Body of pancreas (tissue), 4 donors: ENCODE measurements around the gene FBXL5. TPM values are rescaled to one million over a fixed set of nuclear protein-coding genes. Genes with fewer than 3 reads are reported as not detected.

Experiments used
- ATAC-seq: fragments of 150-250 bp; one replicate; pipeline ENCODE4 v1.9.1; 2016
- DNase-seq, 4 donors: peaks; one replicate each; pipeline ENCODE4 v3.0.0-alpha.2; 2019
- H3K27ac ChIP-seq, 4 donors: fragments of 200-600 bp; sonication (generic); 1 replicate in 3 of 4; 2 replicates in 1 of 4; pipeline versions ENCODE4 v1.5.1 to v1.6.1; 2016 to 2019; ENCODE audit warnings: mild to moderate bottlenecking in 1 of 4, mixed read lengths in 1 of 4, moderate library complexity in 1 of 4
- H3K27me3 ChIP-seq, 2 donors: fragments of 200-600 bp; sonication (generic); one replicate each; pipeline ENCODE4 v1.6.0; 2016; ENCODE audit warnings: mild to moderate bottlenecking in 1 of 2
- H3K36me3 ChIP-seq, 2 donors: fragments of 200-600 bp; sonication (generic); replicated peaks in 1 of 2; 2 replicates each; pipeline ENCODE4 v1.5.1; 2016; ENCODE audit warnings: low read depth in 2 of 2; ENCODE audit not compliant: insufficient read depth in 1 of 2
- H3K4me1 ChIP-seq: fragments of 200-600 bp; sonication (generic); one replicate; pipeline ENCODE4 v1.6.0; 2016
- H3K4me3 ChIP-seq, 2 donors: fragments of 200-600 bp; sonication (generic); 1 replicate in 1 of 2; 2 replicates in 1 of 2; pipeline ENCODE4 v1.5.1; 2016 to 2019
- H3K9me3 ChIP-seq, 3 donors: fragments of 200-600 bp; sonication (generic); 1 replicate in 2 of 3; 2 replicates in 1 of 3; pipeline ENCODE4 v1.5.1; 2016
- POLR2A ChIP-seq, 3 donors: fragments of 450-650 bp; IDR thresholded peaks; one replicate each; pipeline ENCODE4 v1.6.1; 2016; ENCODE audit warnings: antibody characterized with exemption in 3 of 3, mild to moderate bottlenecking in 2 of 3
- WGBS, 2 donors: methylation state at CpG; one replicate each; pipeline ENCODE4 v1.1.5; 2017; 5-methylcytosine and 5-hydroxymethylcytosine counted together
- intact Hi-C: fragments of 100-400 bp; cut with DNase I; formaldehyde crosslinking; loops from one replicate; pipeline ENCODE4 v1.15.1; 2023
- total RNA-seq, 2 donors: library from RNA; depleted of rRNA; stranded (reverse); fragments of >200 nt; gene quantifications; one replicate each; pipeline ENCODE4 v1.1.0, GENCODE V29; 2016
- TF ChIP-seq, protein P1 (sequence below), 7 experiments: fragments of 450-650 bp in 4 of 7; fragments of 200-600 bp in 3 of 7; sonication (generic) in 3 of 7; IDR thresholded peaks; one replicate each; pipeline ENCODE4 v1.5.1; 2016 to 2019; ENCODE audit warnings: antibody characterized with exemption in 7 of 7

The FBXL5 gene
- total RNA-seq, 2 donors from 2014 or later, result 52.4 to 56.0 TPM

DNA sequence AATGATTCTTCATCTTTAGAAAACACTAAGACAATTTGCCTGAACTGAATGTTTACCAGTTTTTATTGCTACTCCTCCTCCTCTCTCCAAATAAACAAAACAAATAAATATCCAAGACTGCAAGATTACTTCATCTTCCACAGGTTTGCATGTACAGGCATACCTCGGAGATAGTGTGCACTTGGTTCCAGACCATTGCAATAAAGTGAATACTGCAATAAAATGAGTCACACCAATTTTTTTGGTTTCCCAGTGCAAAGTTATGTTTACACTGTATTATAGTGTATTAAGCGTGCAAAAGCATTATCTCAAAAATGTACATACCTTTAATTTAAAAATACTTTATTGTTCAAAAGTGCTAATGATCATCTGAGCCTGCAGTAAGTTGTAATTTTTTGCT, 53.3 kb downstream of the FBXL5 start:
- ATAC-seq (no peak), DNase-seq (no peak)
- Histone ChIP-seq H3K27me3 (no peaks in the 10 kb centered on the region), H3K27ac (no peak overlapping the region), H3K36me3 (peaks cover 0 to 1% of the 10 kb centered on the region in 2 donors), H3K4me1 (no peaks in the 10 kb centered on the region), H3K4me3 (no peak overlapping the region), H3K9me3 (no peaks in the 10 kb centered on the region)
- intact Hi-C loops, result no loop called here
- TF ChIP-seq, protein P1, sequence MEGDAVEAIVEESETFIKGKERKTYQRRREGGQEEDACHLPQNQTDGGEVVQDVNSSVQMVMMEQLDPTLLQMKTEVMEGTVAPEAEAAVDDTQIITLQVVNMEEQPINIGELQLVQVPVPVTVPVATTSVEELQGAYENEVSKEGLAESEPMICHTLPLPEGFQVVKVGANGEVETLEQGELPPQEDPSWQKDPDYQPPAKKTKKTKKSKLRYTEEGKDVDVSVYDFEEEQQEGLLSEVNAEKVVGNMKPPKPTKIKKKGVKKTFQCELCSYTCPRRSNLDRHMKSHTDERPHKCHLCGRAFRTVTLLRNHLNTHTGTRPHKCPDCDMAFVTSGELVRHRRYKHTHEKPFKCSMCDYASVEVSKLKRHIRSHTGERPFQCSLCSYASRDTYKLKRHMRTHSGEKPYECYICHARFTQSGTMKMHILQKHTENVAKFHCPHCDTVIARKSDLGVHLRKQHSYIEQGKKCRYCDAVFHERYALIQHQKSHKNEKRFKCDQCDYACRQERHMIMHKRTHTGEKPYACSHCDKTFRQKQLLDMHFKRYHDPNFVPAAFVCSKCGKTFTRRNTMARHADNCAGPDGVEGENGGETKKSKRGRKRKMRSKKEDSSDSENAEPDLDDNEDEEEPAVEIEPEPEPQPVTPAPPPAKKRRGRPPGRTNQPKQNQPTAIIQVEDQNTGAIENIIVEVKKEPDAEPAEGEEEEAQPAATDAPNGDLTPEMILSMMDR (IDR thresholded peaks at IDR 0.05), result no peak
- TF ChIP-seq POLR2A (IDR thresholded peaks at IDR 0.05), result no peak
- 98% methylated on average over 2 of the region's 2 CpGs for WGBS, 2 donors

DNA sequence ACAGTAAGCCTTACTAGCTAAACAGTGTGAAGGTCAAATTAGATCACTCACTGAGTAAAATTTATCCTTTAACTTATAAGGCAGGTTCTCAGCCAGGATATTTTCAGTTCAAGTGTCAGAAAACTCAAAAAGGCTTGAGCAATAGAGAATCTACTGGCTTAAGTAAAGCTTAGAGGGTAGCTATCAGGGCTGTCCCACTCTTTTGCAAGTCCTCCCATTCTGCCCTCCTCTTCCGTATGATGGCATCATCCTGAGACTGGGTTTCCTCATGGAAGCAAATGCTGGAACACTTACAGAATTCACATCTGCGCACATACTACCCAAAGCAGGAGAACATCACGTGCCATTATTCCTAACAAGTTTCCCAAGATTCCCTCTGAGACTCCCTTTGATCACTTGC, 55.0 kb downstream of the FBXL5 start:
- intact Hi-C loops, result no loop called here
- Histone ChIP-seq H3K36me3 (peaks cover 0 to 1% of the 10 kb centered on the region in 2 donors), H3K27me3 (no peaks in the 10 kb centered on the region), H3K27ac (no peak overlapping the region), H3K4me1 (no peaks in the 10 kb centered on the region), H3K9me3 (no peaks in the 10 kb centered on the region), H3K4me3 (no peak overlapping the region)
- no peak for ATAC-seq
- no peak for DNase-seq
- 89 to 95% methylated on average over 3 of the region's 3 CpGs for WGBS, 2 donors
- no peak for TF ChIP-seq POLR2A (IDR thresholded peaks at IDR 0.05)
- TF ChIP-seq, protein P1 (IDR thresholded peaks at IDR 0.05), result no peak

DNA sequence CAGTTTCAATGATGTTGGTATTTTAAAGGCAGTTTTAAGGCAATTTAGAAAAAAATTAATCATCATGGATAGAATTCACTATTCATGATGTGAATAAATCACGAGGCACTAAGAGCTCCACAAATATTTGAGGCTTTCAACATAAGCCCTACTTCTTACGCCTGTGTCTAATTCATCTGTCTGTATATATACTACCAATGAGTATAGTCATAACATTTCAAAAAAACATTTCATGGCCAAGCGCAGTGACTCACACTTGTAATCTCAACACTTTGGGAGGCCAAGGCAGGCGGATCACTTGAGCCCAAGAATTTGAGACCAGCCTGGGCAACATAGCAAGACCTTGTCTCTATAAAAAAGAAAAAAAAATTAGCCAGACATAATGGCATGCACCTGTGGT, 56.5 kb downstream of the FBXL5 start:
- no peak for DNase-seq
- 88 to 99% methylated on average over 4 of the region's 4 CpGs for WGBS, 2 donors
- Histone ChIP-seq H3K4me1 (no peaks in the 10 kb centered on the region), H3K4me3 (no peak overlapping the region), H3K27me3 (no peaks in the 10 kb centered on the region), H3K27ac (no peak overlapping the region), H3K9me3 (no peaks in the 10 kb centered on the region), H3K36me3 (peaks cover 0 to 1% of the 10 kb centered on the region in 2 donors)
- ATAC-seq, result no peak
- intact Hi-C loops, result no loop called here
- TF ChIP-seq POLR2A (IDR thresholded peaks at IDR 0.05), result no peak
- TF ChIP-seq, protein P1 (IDR thresholded peaks at IDR 0.05), result no peak

DNA sequence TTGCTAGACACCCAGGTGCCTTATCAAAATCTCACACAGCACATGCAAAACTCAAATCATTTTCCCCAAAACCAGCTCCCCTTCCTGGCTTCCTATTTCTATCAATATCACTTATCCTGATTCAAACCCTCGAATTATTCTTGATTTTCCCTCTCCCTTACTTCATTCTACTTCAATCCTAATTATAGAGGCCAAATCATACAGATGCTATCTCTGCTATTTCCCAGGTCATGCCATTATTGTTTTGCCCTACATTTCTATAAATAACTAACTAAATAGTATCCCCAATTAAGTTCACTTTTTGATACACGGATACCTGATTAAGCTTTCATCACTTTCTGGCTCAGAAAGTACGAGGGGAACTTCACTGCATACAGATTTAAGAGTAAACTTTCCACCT, 62.4 kb downstream of the FBXL5 start:
- no peaks in the 10 kb centered on the region for H3K27me3 ChIP-seq
- no peak overlapping the region for H3K27ac ChIP-seq
- intact Hi-C loops, result no loop called here
- no peaks in the 10 kb centered on the region for H3K4me1 ChIP-seq
- no peaks in the 10 kb centered on the region for H3K36me3 ChIP-seq
- 38 to 50% methylated on average over 3 of the region's 3 CpGs for WGBS, 2 donors
- H3K4me3 ChIP-seq, result no peak overlapping the region
- TF ChIP-seq POLR2A (IDR thresholded peaks at IDR 0.05), result no peak
- no peak for DNase-seq
- no peak for ATAC-seq
- H3K9me3 ChIP-seq, result no peaks in the 10 kb centered on the region

DNA sequence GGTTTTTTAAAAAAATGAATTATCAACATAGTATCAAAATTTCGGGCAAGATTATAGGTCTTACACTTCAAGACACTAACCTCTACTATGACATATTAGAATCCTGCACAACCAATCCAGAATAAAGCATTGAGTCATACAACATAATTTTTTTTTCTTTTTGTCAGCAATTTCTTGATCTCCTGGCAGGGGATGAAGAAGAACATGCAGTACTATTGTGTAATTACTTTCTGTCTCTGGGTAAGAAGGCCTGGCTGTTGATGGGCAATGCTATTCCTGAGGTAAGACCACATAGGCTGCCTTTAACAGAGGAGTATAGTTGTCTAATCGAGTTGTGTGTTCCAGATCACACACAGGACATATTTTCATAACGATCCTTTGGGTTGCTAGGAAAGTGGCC, 67.5 kb downstream of the FBXL5 start:
- no peaks in the 10 kb centered on the region for H3K4me1 ChIP-seq
- intact Hi-C loops, result no loop called here
- ATAC-seq, result peak; percentile 55
- DNase-seq, result peak in 1 of 4 donors; percentile 8
- WGBS, 2 donors, result 63 to 80% methylated on average over 3 of the region's 3 CpGs
- no peak overlapping the region for H3K4me3 ChIP-seq
- no peaks in the 10 kb centered on the region for H3K9me3 ChIP-seq
- no peaks in the 10 kb centered on the region for H3K36me3 ChIP-seq
- H3K27me3 ChIP-seq, result no peaks in the 10 kb centered on the region
- TF ChIP-seq POLR2A (IDR thresholded peaks at IDR 0.05), result no peak
- TF ChIP-seq, protein P1 (IDR thresholded peaks at IDR 0.05), result no peak
- H3K27ac ChIP-seq, result no peak overlapping the region
